ENCODE results near the gene GSTO1. TPM values are rescaled to one million over a fixed set of nuclear protein-coding genes. Genes with fewer than 3 reads are reported as not detected.

GSTO1 gene
- total RNA-seq, 1 donor from 2014 or later: 131 TPM

DNA sequence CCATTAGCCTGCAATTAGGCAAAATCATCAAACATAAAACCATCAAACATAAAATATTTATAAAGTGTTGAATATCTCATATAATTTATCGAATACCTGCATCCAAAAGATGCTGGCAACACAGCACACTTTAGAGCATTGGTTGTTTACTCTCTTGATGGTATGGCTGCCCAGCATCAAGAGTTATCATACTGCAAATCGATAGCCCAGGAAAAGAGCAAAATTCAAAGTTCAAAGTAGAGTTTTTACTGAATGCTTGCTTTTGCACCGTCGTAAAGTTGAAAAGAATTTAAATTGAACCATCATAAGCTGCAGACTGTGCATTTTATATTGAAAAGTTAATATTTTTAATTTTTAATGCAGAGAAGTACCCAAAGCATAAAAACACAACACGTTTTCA is 10.1 kb downstream of the GSTO1 start:
- no peak overlapping the region for H3K27ac ChIP-seq (ENCODE audit: low read depth, low read length)
- TF ChIP-seq, protein P1, sequence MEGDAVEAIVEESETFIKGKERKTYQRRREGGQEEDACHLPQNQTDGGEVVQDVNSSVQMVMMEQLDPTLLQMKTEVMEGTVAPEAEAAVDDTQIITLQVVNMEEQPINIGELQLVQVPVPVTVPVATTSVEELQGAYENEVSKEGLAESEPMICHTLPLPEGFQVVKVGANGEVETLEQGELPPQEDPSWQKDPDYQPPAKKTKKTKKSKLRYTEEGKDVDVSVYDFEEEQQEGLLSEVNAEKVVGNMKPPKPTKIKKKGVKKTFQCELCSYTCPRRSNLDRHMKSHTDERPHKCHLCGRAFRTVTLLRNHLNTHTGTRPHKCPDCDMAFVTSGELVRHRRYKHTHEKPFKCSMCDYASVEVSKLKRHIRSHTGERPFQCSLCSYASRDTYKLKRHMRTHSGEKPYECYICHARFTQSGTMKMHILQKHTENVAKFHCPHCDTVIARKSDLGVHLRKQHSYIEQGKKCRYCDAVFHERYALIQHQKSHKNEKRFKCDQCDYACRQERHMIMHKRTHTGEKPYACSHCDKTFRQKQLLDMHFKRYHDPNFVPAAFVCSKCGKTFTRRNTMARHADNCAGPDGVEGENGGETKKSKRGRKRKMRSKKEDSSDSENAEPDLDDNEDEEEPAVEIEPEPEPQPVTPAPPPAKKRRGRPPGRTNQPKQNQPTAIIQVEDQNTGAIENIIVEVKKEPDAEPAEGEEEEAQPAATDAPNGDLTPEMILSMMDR (IDR thresholded peaks at IDR 0.05; ENCODE audit: insufficient read depth, low read depth, low read length): no peak
- no peak for TF ChIP-seq EZH2 (IDR thresholded peaks at IDR 0.05; ENCODE audit: insufficient read depth, low read length)
- Mint-ChIP-seq H3K27me3 (ENCODE audit: low read depth, unreplicated experiment) (no peaks in the 10 kb centered on the region), H3K9me3 (ENCODE audit: unreplicated experiment) (no peaks in the 10 kb centered on the region), H3K36me3 (ENCODE audit: low read depth, unreplicated experiment) (peaks cover 16% of the 10 kb centered on the region), H3K27ac (ENCODE audit: unreplicated experiment) (no peak overlapping the region), H3K4me1 (ENCODE audit: low read depth, unreplicated experiment) (peaks cover 31% of the 10 kb centered on the region), H3K4me3 (ENCODE audit: unreplicated experiment) (no peak overlapping the region)
- no peak overlapping the region for H3K4me2 ChIP-seq (ENCODE audit: low read length)
- no peaks in the 10 kb centered on the region for H3K27me3 ChIP-seq (ENCODE audit: insufficient read depth, low read length)
- peaks cover 73% of the 10 kb centered on the region for H3K79me2 ChIP-seq (ENCODE audit: insufficient read depth, low read length)
- H3K4me1 ChIP-seq (ENCODE audit: insufficient read depth, low read length): peaks cover 22% of the 10 kb centered on the region
- H4K20me1 ChIP-seq (ENCODE audit: insufficient read depth, low read length): peaks cover 22% of the 10 kb centered on the region
- FAIRE-seq (no peak), DNase-seq (ENCODE audit: low read depth) (no peak)
- H3K9me3 ChIP-seq (ENCODE audit: insufficient read depth, low read depth, low read length): no peaks in the 10 kb centered on the region
- no peak overlapping the region for H3K4me3 ChIP-seq (ENCODE audit: insufficient read depth, low read depth, low read length)
- peaks cover 61% of the 10 kb centered on the region for H3K36me3 ChIP-seq (ENCODE audit: insufficient read depth, low read length)
- H2AFZ ChIP-seq (ENCODE audit: low read depth, low read length): no peak overlapping the region
- no peak overlapping the region for H3K9ac ChIP-seq (ENCODE audit: low read length)

DNA sequence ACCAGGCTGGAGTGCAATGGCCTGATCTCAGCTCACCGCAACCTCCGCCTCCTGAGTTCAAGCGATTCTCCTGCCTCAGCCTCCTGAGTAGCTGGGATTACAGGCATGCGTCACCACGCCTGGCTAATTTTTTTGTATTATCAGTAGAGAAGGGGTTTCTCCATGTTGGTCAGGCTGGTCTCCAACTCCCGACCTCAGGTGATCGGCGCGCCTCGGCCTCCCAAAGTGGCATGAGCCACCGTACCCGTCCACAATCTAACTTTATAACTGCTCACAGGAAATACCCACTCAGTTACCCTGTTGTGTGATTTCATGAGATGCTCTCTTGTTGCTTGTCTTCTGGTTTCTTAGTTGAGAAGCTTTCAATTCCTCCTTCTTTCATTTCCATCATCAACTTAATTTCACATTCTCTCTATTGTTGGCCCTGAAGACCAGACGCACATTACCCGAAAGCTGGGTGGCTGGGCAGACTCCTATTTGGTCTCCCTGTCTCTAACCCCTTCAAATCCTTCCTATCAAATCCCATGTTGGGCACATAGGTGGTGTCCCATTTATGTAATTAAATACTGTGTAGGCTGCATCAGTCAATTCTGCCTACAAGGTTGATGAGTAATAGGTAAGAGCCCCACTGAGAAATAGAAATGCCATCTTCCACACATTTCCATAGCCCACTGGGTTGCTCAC is 13.2 kb downstream of the GSTO1 start:
- TF ChIP-seq EZH2 (IDR thresholded peaks at IDR 0.05; ENCODE audit: insufficient read depth, low read length): no peak
- TF ChIP-seq, protein P1 (IDR thresholded peaks at IDR 0.05; ENCODE audit: insufficient read depth, low read depth, low read length): no peak
- peaks cover 11% of the 10 kb centered on the region for H3K36me3 Mint-ChIP-seq (ENCODE audit: low read depth, unreplicated experiment)
- Histone ChIP-seq H3K27me3 (ENCODE audit: insufficient read depth, low read length) (no peaks in the 10 kb centered on the region), H3K27ac (ENCODE audit: low read depth, low read length) (peak overlapping the region; percentile 85), H3K9ac (ENCODE audit: low read length) (peak overlapping the region; percentile 91), H3K4me3 (ENCODE audit: insufficient read depth, low read depth, low read length) (peak overlapping the region; percentile 83), H3K9me3 (ENCODE audit: insufficient read depth, low read depth, low read length) (no peaks in the 10 kb centered on the region), H3K4me1 (ENCODE audit: insufficient read depth, low read length) (peaks cover 7% of the 10 kb centered on the region), H2AFZ (ENCODE audit: low read depth, low read length) (no peak overlapping the region), H3K4me2 (ENCODE audit: low read length) (peak overlapping the region; percentile 86), H3K79me2 (ENCODE audit: insufficient read depth, low read length) (peaks cover 54% of the 10 kb centered on the region), H4K20me1 (ENCODE audit: insufficient read depth, low read length) (peaks cover 14% of the 10 kb centered on the region), H3K36me3 (ENCODE audit: insufficient read depth, low read length) (peaks cover 43% of the 10 kb centered on the region)
- peaks cover 8% of the 10 kb centered on the region for H3K4me1 Mint-ChIP-seq (ENCODE audit: low read depth, unreplicated experiment)
- no peaks in the 10 kb centered on the region for H3K9me3 Mint-ChIP-seq (ENCODE audit: unreplicated experiment)
- peak overlapping the region; percentile 95 for H3K4me3 Mint-ChIP-seq (ENCODE audit: unreplicated experiment)
- no peaks in the 10 kb centered on the region for H3K27me3 Mint-ChIP-seq (ENCODE audit: low read depth, unreplicated experiment)
- H3K27ac Mint-ChIP-seq (ENCODE audit: unreplicated experiment): peak overlapping the region; percentile 89
- DNase-seq (ENCODE audit: low read depth) (no peak), FAIRE-seq (no peak)

DNA sequence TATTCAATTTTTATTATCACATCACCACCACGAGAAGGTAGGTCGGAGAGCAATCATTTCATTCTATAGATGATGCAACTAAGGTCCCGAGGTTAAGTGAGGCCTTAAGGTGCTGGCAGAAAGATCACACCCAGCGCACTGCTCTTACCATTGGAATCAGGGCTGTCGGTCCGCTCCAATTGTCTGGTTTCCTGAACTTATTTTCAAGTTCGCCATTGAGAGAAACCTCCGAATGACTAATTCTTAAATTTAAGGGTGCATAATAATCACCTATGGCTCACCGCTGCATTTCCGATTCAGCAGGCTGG is 13.7 kb downstream of the GSTO1 start:
- H3K4me2 ChIP-seq (ENCODE audit: low read length): peak overlapping the region; percentile 86

More for the DNA sequence above, 13.7 kb downstream of the GSTO1 start:
- peak overlapping the region; percentile 91 for H3K9ac ChIP-seq (ENCODE audit: low read length)
- Mint-ChIP-seq H3K4me3 (ENCODE audit: unreplicated experiment) (peak overlapping the region; percentile 95), H3K27ac (ENCODE audit: unreplicated experiment) (peak overlapping the region; percentile 89), H3K27me3 (ENCODE audit: low read depth, unreplicated experiment) (no peaks in the 10 kb centered on the region), H3K4me1 (ENCODE audit: low read depth, unreplicated experiment) (peaks cover 8% of the 10 kb centered on the region), H3K36me3 (ENCODE audit: low read depth, unreplicated experiment) (peaks cover 11% of the 10 kb centered on the region), H3K9me3 (ENCODE audit: unreplicated experiment) (no peaks in the 10 kb centered on the region)
- H3K36me3 ChIP-seq (ENCODE audit: insufficient read depth, low read length): peaks cover 39% of the 10 kb centered on the region
- peaks cover 49% of the 10 kb centered on the region for H3K79me2 ChIP-seq (ENCODE audit: insufficient read depth, low read length)
- H3K4me1 ChIP-seq (ENCODE audit: insufficient read depth, low read length): peaks cover 7% of the 10 kb centered on the region
- H4K20me1 ChIP-seq (ENCODE audit: insufficient read depth, low read length): peaks cover 14% of the 10 kb centered on the region
- peak overlapping the region; percentile 83 for H3K4me3 ChIP-seq (ENCODE audit: insufficient read depth, low read depth, low read length)
- peak overlapping the region; percentile 85 for H3K27ac ChIP-seq (ENCODE audit: low read depth, low read length)
- TF ChIP-seq, protein P1 (IDR thresholded peaks at IDR 0.05; ENCODE audit: insufficient read depth, low read depth, low read length): no peak
- no peak for TF ChIP-seq EZH2 (IDR thresholded peaks at IDR 0.05; ENCODE audit: insufficient read depth, low read length)
- FAIRE-seq: no peak
- H3K9me3 ChIP-seq (ENCODE audit: insufficient read depth, low read depth, low read length): no peaks in the 10 kb centered on the region
- H3K27me3 ChIP-seq (ENCODE audit: insufficient read depth, low read length): no peaks in the 10 kb centered on the region
- peak overlapping the region; percentile 80 for H2AFZ ChIP-seq (ENCODE audit: low read depth, low read length)
- DNase-seq (ENCODE audit: low read depth): no peak

Data from astrocyte (in vitro differentiated cells and primary cell).